Suprapubic skin (tissue), 4 donors: ENCODE measurements around the gene FBH1. TPM values are rescaled to one million over a fixed set of nuclear protein-coding genes. Genes with fewer than 3 reads are reported as not detected.

Source experiments
- DNase-seq, 2 donors: peaks; one replicate each; pipeline ENCODE4 v3.0.0-alpha.2; 2019; ENCODE audit warnings: low spot score in 2 of 2
- H3K27ac ChIP-seq: fragments of 200-600 bp; sonication (generic); one replicate; pipeline ENCODE4 v1.5.1; 2019
- H3K27me3 ChIP-seq: fragments of 200-600 bp; sonication (generic); one replicate; pipeline ENCODE4 v1.5.1; 2019
- H3K36me3 ChIP-seq: fragments of 200-600 bp; sonication (generic); one replicate; pipeline ENCODE4 v1.5.1; 2019
- H3K4me1 ChIP-seq: fragments of 200-600 bp; sonication (generic); one replicate; pipeline ENCODE4 v1.5.1; 2019
- H3K4me3 ChIP-seq: fragments of 200-600 bp; sonication (generic); one replicate; pipeline ENCODE4 v1.5.1; 2019; ENCODE audit warnings: mild to moderate bottlenecking
- H3K9me3 ChIP-seq: fragments of 200-600 bp; sonication (generic); one replicate; pipeline ENCODE4 v1.5.1; 2019
- EP300 ChIP-seq: sonication (generic); formaldehyde crosslinking; IDR thresholded peaks from one replicate; pipeline ENCODE4 v1.6.1; 2017; ENCODE audit warnings: antibody characterized with exemption
- POLR2A ChIP-seq, 2 donors: fragments of 450-650 bp; IDR thresholded peaks; one replicate each; pipeline ENCODE4 v1.6.1; 2017; ENCODE audit warnings: antibody characterized with exemption in 2 of 2, mild to moderate bottlenecking in 2 of 2, moderate library complexity in 2 of 2
- POLR2AphosphoS5 ChIP-seq, 3 donors: sonication (generic); formaldehyde crosslinking; IDR thresholded peaks; one replicate each; pipeline ENCODE4 v1.6.1; 2017; ENCODE audit warnings: antibody characterized with exemption in 3 of 3
- WGBS: methylation state at CpG from one replicate; pipeline ENCODE4 v1.1.5; 2018; 5-methylcytosine and 5-hydroxymethylcytosine counted together
- total RNA-seq, 4 donors: library from RNA; depleted of rRNA; stranded (reverse); fragments of >200 nt; gene quantifications; one replicate each; pipeline ENCODE4 v1.1.0, GENCODE V29; 2016
- TF ChIP-seq, protein P1 (sequence below), 2 donors: fragments of 200-600 bp in 1 of 2; fragments of 450-650 bp in 1 of 2; sonication (generic) in 1 of 2; IDR thresholded peaks; one replicate each; pipeline ENCODE4 v1.5.1; 2016 to 2019; ENCODE audit warnings: antibody characterized with exemption in 2 of 2, mild to moderate bottlenecking in 1 of 2, moderate library complexity in 1 of 2

Gene FBH1
- total RNA-seq, 4 donors from 2014 or later: 70.9 to 131 (median 90.6) TPM

DNA sequence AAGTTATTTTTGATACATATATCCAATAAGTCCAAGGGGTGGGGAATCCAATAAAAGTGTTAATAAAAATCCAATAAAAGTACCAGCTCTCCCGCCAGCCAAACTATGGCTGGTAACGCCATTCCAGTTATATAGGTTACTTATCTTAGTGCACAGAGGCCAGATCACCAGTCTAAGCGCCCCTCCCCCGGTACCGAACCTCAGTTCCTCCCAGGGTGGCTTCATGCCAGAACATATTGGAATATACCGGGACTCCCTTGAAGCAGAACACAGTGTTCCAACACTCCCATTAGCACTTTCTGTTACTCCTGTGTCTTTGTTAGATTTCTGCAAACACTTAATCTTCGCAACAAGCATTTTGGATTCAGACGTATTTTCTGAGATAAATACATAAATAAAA is 7.5 kb downstream of the FBH1 start:
- H3K36me3 ChIP-seq: peaks cover 26% of the 10 kb centered on the region
- peaks cover 7% of the 10 kb centered on the region for H3K4me1 ChIP-seq
- H3K4me3 ChIP-seq: no peak overlapping the region
- peak in 1 of 2 donors; percentile 60 for DNase-seq
- 92% methylated on average over 8 of the region's 8 CpGs for WGBS
- H3K27me3 ChIP-seq: no peaks in the 10 kb centered on the region
- no peak overlapping the region for H3K27ac ChIP-seq
- TF ChIP-seq EP300 (no peak), POLR2AphosphoS5 (IDR thresholded peaks at IDR 0.05) (no peak), POLR2A (IDR thresholded peaks at IDR 0.05) (no peak)
- TF ChIP-seq, protein P1, sequence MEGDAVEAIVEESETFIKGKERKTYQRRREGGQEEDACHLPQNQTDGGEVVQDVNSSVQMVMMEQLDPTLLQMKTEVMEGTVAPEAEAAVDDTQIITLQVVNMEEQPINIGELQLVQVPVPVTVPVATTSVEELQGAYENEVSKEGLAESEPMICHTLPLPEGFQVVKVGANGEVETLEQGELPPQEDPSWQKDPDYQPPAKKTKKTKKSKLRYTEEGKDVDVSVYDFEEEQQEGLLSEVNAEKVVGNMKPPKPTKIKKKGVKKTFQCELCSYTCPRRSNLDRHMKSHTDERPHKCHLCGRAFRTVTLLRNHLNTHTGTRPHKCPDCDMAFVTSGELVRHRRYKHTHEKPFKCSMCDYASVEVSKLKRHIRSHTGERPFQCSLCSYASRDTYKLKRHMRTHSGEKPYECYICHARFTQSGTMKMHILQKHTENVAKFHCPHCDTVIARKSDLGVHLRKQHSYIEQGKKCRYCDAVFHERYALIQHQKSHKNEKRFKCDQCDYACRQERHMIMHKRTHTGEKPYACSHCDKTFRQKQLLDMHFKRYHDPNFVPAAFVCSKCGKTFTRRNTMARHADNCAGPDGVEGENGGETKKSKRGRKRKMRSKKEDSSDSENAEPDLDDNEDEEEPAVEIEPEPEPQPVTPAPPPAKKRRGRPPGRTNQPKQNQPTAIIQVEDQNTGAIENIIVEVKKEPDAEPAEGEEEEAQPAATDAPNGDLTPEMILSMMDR (IDR thresholded peaks at IDR 0.05): no peak
- no peaks in the 10 kb centered on the region for H3K9me3 ChIP-seq

DNA sequence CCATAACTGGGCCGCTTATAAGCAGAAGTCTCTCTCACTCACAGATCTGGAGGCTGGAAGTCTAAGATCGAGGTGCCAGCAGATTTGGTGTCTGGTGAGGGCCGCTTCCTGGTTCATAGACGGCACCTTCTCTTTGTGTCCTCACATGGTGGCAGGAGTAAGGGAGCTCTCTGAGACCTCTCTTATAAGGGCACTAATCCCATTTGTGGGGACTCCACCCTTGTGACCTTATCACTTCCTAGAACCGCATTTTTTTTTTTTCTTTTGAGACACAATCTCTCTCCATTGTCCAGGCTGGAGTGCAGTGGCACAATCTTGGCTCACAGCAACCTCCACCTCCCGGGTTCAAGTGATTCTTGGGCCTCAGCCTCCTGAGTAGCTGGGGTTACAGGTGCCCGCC is 8.1 kb downstream of the FBH1 start:
- no peak for DNase-seq
- Histone ChIP-seq H3K36me3 (peaks cover 26% of the 10 kb centered on the region), H3K27me3 (no peaks in the 10 kb centered on the region), H3K4me1 (peaks cover under 1% of the 10 kb centered on the region), H3K27ac (no peak overlapping the region), H3K9me3 (no peaks in the 10 kb centered on the region), H3K4me3 (no peak overlapping the region)
- WGBS: 97% methylated on average over 7 of the region's 7 CpGs
- TF ChIP-seq POLR2AphosphoS5 (IDR thresholded peaks at IDR 0.05): no peak
- no peak for TF ChIP-seq EP300
- no peak for TF ChIP-seq POLR2A (IDR thresholded peaks at IDR 0.05)
- TF ChIP-seq, protein P1 (IDR thresholded peaks at IDR 0.05): no peak

DNA sequence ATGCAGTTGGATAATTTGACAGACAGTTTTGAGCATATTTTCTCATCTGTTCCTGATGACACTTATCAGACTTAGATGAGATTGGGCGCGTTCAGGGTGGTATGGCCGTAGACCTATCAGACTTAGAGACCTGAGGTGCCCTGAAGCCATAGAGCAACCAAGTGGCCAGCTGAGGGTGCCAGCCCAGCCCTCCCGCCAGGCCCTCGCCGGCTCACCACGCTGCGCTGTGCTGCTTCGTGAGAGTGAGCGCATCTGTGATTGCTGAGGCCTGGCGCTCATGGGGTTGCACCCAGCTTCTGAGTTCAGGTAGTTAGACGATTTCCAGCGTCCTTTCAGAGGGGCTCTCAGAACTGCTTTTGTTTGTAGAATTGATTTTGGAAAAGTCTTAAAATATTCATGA is 10.2 kb downstream of the FBH1 start:
- WGBS: 95% methylated on average over 10 of the region's 13 CpGs
- Histone ChIP-seq H3K4me1 (no peaks in the 10 kb centered on the region), H3K27ac (no peak overlapping the region), H3K4me3 (no peak overlapping the region), H3K9me3 (no peaks in the 10 kb centered on the region), H3K27me3 (no peaks in the 10 kb centered on the region), H3K36me3 (peaks cover 15% of the 10 kb centered on the region)
- peak in 1 of 2 donors; percentile 50 for DNase-seq
- TF ChIP-seq, protein P1 (IDR thresholded peaks at IDR 0.05): no peak
- no peak for TF ChIP-seq EP300
- TF ChIP-seq POLR2A (IDR thresholded peaks at IDR 0.05): no peak
- no peak for TF ChIP-seq POLR2AphosphoS5 (IDR thresholded peaks at IDR 0.05)

DNA sequence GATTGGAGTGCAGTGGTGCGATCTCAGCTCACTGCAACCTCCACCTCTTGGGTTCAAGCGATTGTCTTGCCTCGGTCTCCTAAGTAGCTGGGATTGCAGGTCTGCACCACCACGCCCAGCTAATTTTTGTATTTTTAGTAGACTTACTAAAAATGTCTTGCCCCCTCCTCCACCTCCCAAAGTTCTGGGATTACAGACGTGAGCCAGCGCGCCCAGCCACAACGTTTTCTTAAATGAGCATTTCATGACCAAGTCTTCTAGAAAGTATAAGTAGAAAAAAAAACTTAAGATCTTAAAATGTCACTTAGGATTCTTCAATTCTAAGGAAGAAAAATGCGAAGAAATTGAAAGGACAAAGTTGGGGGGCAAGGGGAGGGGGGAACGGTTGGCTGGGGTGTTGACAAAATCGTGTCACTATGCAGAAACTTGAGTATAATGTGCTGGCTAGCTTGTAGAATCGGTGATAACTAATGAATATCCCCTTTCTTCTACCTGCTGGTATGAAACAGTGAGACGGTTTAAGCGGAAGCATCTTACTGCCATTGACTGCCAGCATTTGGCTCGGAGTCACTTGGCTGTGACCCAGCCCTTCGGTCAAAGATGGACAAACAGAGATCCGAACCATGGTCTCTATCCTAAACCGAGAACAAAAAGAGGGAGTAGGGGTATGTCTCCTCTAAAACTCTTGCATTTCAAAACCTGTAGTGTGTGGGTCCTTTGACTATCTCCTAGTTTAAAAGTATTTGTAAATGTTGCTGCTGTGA is 12.7 kb downstream of the FBH1 start:
- DNase-seq: peak in 1 of 2 donors; percentile 72
- H3K27me3 ChIP-seq: no peaks in the 10 kb centered on the region
- TF ChIP-seq EP300: no peak
- no peak for TF ChIP-seq POLR2A (IDR thresholded peaks at IDR 0.05)
- TF ChIP-seq, protein P1 (IDR thresholded peaks at IDR 0.05): no peak
- TF ChIP-seq POLR2AphosphoS5 (IDR thresholded peaks at IDR 0.05): no peak
- 88% methylated on average over 18 of the region's 18 CpGs for WGBS
- H3K4me3 ChIP-seq: no peak overlapping the region
- H3K4me1 ChIP-seq: no peaks in the 10 kb centered on the region
- H3K9me3 ChIP-seq: no peaks in the 10 kb centered on the region
- H3K36me3 ChIP-seq: peaks cover 15% of the 10 kb centered on the region
- no peak overlapping the region for H3K27ac ChIP-seq

DNA sequence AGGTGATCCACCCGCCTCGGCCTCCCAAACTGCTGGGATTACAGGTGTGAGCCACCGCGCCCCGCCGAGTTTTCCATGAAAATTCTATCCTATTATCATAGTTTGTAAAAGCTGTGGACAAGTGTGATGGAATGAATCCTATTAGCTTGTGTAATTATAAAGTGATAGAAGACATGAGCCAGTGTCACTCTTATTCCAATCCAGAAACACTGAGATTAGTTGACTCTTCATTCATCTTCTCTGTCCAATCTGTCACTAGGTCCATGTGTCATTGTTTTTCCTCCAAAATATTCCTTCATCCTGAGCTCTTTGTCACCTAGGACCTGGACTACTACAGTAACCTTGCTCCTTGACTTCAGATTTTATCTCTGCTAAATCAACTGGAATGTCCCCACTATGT is 13.5 kb downstream of the FBH1 start:
- H3K36me3 ChIP-seq: peaks cover 15% of the 10 kb centered on the region
- H3K27me3 ChIP-seq: no peaks in the 10 kb centered on the region
- no peak overlapping the region for H3K4me3 ChIP-seq
- peak in 1 of 2 donors; percentile 43 for DNase-seq
- H3K4me1 ChIP-seq: no peaks in the 10 kb centered on the region
- TF ChIP-seq EP300: no peak
- no peaks in the 10 kb centered on the region for H3K9me3 ChIP-seq
- 99% methylated on average over 6 of the region's 6 CpGs for WGBS
- H3K27ac ChIP-seq: no peak overlapping the region
